GM18861 (cell line): Measurements from ENCODE around the gene SLC47A1.
"Not testable (repeated sequence)": the region's sequence is repeated elsewhere in the genome, so short reads cannot be mapped to it uniquely, and the experiment has no call there.

Experiments
- ATAC-seq: cut with Tn5 transposase; IDR thresholded peaks from one replicate; pipeline ENCODE4 v1.9.1; 2021; ENCODE audit not compliant: unreplicated experiment

Gene SLC47A1

DNA sequence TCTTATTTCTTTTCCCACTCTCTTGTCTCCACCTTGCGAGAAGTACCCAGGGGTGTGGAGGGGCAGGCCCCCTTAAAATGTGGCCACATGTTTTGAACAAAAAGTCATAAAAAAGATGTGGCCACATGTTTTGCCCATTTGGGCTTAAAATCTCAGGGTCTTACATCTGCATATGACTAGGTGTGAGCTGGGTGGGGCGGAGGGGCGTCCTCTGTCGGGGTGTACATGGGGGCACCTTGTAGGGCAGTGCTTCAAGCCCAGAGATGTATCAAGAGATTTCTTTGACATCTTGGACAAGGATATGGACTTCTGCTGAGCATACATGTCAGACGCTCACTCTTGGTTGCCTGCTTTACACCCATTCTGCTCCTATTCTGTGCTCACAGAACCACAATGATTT is 13.0 kb upstream of the SLC47A1 start:
- ATAC-seq, result no peak

DNA sequence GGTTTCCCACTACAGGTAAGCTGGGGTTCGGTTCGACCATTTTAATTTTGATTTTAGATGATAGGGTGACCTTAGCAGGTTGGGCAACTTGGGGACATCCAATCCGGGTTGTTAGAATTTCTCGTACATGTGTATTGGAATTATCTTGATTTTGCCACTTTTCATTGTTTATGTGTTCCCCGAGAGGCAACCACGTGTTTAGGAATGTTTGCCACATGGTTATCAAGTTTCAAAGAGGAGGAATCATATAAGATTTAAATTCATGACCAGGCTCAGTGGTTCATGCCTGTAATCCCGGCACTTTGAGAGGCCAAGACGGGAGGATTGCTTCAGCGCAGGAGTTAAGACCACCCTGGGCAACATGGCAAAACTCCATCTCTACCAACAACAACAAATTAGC is 10.0 kb upstream of the SLC47A1 start:
- no peak for ATAC-seq

DNA sequence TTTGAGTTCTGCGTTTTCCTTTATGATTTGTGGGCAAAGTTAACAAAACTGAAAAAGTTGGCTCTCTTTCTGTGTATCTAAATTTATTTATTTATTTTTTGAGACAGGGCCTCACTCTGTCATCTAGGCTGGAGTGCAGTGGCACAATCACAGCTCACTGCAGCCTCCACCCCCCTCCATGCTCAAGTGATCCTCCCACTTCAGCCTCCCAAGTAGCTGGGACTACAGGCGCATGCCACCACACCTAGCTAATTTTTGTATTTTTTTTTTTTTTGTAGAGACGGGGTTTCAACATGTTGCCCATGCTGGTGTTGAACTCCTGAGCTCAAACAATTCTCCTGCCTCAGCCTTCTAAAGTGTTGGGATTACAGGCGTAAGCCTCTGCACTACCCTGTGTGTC is 6.7 kb upstream of the SLC47A1 start:
- ATAC-seq, result not testable (repeated sequence)

DNA sequence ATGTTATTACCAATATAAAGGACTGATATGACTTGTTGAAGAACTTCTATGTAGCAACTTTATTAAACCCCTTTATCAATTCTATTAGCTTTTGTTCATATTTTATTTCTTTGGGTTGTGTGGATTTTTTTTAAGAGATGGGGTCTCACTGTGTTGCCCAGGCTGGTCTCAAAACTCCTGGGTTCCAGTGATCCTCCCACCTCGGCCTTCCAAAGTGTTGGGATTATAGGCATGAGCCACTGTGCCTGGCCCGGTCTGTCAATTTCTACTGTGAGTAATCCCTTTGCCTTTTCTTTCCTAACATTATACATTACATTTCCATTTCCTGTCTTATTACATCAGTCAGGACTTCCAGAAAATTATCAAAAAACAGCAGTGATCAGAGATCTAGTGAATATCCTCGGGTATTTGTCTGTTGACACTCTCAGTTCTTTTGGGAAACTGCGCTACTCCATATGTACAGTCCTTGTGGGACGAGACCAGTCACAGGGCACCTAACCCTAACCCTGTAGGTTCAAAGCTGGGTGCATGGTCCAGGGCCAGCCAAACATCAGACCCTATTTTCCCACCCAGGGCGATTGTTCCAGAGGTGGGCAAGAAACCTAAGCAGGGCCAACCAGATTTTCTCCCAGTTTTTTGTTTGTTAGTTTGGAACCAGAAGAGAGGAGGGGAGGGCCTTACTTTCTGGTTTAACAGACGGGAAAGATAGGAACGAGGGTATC is 1.7 kb upstream of the SLC47A1 start:
- no peak for ATAC-seq

DNA sequence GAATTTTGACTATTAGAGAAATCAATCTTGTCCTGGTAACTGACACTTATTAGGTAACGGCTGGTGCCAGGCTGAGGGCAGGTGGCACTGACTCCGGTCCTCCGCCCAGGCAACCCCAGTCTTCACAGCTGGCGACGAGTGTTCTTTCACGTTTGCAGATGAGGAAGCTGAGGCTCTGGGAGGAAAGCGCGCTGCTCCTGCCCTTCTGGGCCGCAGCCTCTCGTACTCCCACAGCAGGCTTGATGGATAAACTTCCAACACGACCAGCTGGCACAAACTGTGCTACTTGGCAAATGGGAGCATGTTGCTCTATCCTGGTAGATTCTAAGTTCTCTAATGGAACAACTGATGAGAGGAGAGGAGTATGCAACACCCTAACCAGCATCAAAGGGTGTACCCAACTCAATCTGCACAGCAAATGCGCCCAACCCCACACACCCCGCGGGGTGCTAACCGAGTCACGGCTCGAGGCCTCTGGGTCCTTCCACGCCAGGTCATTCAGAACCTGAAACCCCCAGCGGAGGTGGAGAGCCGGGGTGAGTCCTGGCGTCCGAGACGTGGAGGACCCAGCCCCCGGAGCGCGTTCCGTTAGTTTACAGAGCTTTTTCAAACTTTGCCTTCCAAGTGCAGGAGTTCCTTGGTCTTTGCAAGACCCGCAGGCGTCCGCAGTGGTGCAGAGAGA is 477 bp upstream of the SLC47A1 start:
- ATAC-seq, result no peak

DNA sequence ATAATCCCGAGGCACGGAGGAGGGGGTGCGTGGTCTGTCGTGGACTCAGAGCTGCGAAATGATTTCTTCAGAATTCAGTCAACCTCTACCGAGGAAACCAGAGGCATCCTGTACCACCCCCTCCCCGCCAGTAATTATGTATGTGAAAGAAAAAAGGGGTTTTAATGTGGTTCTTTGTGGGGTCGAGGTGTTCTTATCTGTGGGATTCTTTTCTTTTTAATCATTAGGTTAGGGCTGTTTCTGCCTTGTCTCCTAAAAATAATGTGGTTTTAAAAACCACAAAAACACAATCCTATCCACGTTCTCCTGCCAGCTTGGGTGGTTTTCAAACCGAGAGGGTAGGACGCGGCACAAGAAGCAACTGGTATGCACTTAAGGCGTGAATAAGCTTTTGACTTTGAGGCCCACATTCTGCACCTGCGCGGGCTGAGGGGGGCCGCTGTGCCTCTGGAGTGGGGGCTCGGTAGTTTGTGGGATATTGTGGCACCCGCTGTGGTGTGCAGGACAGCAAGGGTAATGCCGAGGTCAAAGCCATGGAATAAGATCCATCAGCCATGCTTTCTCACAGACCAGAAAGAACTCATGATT is 1.0 kb downstream of the SLC47A1 start:
- ATAC-seq, result no peak

DNA sequence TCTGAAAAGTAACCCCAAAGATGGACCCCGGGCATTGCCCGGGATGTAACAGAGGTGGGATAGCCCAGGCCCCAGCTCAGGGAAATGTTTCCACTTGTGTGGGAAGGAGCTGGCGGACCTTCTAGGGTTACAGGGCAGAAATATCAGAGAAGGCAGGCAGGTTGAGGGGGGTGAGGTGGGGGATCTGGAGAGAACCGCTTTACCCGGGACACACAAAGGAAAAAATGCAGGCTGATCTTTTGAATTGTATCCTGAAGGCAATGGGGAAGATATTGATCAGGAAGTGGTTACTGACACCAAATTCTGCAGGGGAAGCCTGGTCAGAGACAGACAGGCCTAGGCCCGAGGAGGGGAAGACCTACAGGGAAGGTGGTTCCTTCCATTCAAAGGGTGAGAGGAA is 3.5 kb downstream of the SLC47A1 start:
- ATAC-seq, result no peak

DNA sequence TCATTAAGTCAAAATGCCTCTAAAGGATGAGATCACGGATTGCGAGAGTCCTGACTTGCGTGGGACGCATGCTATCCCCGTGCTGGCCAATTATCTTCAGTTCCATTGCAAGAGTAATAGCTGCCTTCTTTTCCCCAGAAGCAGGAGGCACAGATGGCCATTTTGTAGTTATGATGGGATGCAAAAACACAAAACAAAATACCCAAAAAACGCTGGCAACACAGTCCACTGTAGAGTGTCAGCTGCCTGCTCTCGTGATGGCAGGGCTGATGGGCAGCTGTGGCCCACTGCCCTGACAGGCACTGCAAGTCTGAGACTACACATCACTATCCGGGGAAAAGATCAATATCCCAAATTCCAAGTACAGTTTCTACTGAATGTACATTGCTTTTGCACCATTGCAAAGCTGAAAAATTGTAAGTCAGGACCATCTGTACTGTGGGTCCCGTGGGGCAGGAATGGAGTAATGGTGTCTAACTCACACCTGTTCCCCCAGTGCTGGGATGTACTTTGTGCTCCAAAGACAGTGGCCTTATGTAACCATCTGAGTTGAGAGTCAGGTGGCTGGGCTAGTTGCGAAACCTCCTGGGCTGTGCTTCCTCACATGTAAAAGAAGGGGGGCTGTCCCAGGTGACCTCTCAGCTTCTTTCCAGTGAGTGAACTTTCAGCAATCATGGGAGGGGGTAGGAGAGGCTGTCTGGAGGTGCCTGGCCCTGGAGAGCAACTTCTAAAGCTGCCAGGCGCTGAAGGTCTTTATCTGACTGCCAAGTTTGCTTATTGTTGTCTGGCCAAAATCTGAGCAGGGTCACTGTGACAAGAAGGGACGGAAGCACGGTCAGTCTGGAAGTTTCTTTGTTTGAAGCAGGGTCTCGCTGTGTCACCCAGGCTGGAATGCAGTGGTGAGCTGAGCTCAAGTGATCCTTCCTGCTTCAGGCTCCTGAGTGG is 4.7 kb downstream of the SLC47A1 start:
- ATAC-seq, result no peak

DNA sequence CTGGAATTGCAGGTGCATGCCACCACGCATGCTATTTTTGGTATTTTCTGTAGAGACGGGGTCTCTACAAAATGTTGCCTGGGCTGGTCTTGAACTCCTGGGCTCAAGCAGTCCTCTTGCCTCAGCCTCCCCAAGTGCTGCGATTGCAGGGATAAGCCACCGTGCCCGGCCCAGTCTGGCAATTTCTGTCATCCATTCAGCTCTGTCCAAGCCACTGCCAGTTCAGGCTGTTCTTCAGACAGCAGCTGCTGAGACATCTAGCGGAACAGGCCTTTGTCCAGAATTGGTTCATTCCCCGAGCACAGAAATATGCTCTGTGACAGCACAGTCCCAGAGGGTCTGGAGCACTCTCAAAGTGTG is 5.4 kb downstream of the SLC47A1 start:
- ATAC-seq, result no peak

DNA sequence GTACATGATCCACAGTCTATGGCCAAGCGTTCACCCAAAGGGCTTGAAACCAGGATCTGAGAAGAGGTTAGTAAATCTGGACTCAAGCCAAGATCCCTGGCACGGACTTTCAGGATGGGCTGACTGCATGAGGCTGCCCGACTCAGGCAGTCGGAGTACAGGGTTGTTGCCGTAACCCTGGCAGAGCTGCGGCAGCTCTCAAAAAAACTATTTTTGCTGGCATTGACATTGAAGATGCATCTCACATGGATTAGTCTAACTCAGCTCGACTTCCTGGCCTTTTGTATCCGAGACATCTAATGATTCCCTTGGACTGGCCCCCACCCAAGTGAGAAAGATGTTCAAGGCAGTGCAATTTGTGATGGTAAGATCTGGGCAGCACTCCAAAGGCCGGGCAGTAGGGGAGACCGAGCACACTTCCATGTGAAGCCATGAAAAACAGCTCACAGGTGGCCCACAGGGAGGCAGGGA is 6.2 kb downstream of the SLC47A1 start:
- no peak for ATAC-seq

DNA sequence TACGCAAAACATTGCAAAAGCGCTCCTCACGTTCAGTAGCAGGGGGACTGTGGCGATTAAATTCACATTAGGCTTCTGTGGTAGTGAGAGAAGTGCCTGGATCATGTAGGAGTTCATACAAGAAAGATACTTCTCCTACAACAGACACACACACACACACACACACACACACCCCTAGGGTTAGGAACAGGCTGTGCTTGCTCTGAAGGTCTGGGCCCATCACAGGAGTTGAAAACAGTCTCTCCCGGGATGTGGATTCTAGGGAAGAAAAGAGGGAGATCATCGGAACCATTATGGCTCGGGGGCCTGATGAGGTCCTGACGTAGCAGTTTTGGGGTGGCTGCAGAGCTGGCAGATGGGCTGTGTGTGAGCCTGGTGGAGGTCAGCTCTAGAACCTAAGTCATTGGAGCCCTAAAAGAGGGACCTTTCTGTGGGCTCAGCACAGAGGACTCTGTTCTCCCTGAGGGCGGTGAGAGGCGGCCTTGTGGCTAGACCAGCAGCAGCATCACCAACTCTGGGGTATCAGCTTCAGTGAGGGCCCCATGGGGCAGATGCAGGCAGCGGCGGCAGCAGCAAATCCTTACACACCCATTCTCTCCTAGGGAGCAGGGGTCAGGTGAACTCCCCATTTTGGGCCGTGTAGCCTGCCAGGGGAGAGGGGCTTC is 7.2 kb downstream of the SLC47A1 start:
- ATAC-seq, result no peak

DNA sequence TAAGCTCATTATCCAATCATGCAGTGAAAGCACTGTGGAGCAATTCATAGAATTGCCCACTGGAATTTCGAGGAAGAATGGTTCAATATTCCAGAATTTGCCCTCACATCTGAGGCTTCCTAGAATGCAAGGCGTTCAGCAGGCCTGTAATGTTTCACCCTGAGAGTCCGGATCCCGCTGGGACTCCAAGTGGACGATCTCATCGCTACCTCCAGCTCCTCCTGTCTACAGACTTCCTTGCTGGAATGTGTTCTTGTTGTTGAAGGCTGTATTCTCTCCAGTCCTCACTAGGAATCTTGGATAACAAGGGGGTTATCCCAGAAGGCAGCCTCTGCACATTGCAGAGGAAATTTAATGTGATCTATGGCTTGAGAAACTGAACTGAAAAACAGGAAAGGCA is 7.8 kb downstream of the SLC47A1 start:
- ATAC-seq, result no peak

DNA sequence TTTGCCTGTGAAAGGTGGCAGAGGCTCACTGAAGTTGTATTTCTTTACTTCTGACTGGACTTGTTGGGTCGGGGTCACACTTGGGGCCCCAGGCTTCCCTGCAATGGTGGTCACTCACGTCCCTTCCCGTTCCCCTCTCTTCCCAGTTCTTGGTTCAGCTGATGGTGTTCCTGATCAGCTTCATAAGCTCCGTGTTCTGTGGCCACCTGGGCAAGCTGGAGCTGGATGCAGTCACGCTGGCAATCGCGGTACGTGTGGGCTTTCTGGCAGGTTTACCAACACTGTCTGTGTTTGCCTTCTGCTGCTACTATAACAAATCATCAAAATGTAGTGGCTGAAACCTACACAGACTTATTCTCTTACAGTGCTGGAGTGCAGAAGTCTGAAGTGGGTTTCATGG is 8.6 kb downstream of the SLC47A1 start:
- ATAC-seq, result no peak

DNA sequence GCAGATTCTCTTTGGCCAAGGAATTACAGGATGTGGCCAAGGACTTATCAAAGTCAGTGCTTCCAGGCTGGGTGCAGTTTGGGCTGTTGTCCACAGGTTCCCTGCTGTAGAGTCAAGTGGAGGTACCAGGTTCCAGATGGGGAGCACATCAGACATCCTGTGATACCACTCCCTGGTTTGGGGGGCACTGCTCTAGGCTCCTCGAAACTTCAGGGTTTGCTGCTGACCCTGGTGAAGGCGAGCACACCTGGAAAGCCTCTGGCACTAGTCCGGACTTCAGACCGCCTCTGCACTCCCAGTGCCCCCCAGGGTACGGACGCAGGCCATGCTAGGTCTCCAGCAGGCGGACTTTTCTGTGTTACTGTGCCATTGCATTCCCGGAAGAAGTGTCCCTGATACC is 10.7 kb downstream of the SLC47A1 start:
- ATAC-seq, result no peak

DNA sequence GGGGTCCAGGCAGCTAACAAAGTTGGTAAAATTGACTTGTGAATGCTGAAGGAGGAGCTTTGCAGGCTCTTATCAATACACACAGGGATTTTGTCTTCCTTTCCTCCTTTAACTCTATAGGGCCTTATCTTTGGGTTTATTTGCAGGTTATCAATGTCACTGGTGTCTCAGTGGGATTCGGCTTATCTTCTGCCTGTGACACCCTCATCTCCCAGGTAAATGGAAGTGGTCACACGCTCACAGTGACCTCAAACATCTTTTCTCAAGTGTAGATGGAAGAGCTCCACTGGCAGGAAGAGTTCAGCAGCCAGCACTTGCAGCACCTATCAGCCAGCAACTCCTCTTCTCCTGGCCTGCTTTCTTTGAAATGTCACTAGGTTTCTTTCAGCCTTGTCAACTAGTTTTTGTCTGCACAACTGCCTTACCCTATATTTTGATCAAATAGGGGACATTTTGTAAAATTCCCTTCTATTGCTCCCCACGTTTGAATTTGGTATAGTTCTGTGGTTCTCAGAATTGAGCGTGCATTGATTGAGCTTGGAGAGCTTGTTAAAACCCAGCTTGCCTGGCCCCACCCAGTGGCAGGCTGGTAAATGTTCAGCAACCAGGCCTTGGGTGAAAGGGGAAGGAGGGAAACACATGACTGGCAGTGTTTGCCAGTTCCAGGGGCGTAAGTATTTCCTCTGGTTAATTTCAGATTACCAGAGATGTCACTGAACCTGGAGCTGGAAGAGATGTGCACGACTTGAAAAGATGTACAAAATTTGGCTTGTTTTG is 12.8 kb downstream of the SLC47A1 start:
- no peak for ATAC-seq

DNA sequence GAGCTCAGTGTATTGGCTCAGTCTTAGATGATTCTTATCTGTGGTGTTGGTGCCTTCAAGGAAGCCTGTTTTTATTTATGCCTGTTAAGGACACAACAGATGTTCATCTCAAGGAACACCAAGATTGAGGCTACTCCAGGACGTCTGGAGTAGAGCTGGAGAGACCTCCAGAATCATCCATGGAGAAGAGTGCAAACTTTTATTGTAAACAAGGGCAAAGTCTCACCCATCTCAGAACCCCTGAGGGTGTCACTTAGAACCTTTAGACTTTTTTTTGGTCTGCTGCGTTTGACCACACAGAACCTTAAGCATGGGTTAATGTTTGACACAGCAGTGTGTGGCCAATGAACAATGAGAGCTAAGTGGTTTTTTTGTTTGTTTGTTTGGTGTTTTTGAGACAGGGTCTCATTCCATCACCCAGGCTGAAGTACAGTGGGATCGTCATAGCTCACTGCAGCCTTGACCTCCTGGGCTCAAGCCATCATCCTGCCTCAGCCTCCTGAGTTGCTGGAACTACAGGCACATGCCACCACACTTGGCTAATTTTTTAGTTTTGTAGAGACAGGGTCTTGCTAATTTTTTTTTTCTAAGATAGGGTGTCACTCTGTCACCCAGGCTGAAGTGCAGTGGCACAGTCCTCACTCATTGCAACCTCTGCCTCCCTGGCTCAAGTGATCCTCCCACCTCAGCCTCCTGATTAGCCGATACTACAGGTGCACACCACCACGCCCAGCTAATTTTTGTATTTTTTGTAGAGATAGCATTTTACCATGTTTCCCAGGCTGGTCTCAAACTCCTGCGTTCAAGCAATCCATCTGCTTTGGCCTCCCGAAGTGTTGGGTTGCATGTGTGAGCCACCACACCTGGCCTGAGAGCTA is 16.3 kb downstream of the SLC47A1 start:
- ATAC-seq, result no peak

DNA sequence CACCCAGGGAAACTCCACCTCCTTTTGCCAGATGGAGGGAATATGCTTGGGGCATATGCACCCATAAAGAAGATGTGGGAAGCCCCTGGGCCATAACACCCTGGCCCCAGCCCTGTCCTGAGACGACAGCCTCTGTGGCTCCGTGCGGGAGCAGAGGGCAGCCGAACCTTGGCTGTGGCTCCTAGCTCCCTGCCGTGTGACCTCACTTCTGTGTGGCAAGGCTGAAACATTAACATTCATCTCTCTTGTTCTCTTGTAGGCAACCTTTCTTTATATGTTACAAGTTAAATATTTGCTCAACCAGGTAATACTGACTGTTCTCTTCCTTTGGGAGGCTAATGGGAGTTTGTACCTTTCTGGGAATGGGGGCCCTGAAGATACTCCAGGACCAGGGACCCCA is 17.5 kb downstream of the SLC47A1 start:
- ATAC-seq, result no peak

DNA sequence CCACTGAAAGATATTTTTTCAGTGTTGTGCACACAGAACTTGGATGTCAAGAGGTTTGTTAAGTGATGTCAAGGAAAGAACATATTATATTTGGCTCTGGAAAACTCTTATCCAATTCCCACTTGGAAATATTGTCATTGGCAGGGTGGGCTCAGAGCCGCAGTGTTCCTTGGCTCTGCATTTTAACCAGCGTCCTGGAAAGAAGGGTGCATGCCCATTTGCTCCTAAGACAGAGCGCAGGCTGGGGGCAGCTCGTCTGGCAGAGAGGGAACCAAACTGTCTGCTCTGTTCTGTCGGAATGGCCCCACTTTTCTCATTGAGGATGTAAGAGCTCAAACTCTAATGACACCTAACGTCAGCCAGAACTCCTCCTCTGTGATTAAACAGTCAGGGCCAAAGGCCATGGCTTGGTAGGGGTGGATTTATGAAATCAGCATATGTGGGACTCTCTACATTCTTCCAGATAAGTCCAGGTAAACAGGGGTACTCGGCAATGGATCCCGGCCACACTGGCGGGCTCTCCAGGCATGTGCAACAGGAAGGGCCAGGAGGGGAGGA is 18.0 kb downstream of the SLC47A1 start:
- no peak for ATAC-seq

DNA sequence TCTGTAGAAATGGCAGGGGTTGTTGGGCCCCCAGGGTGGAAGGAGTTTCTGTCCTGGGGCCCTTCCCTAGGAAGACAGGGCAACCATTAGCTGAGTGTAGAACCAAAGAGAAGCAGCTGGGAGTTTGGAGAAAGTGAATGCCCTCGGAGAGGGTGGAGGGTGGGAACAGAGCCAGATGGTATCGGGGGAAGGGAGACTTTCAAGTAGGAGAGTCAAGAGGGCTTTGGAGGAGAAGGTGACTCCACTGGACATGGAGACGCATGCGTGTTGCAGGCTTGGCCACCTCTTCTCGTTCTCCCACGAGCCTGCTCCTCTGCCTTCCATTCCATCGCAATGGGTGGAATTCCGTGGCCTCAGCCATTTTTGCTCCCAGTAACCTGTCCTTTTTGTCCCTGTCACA is 19.4 kb downstream of the SLC47A1 start:
- ATAC-seq, result no peak
